OCI-LY1 (cell line): ENCODE data around the gene FTO.

ENCODE experiments used
- H2AFZ ChIP-seq: fragments of 200-600 bp; sonication (generic), shearing (Covaris generic); 2 replicates; pipeline ENCODE4 v1.6.0; 2014; ENCODE audit warnings: antibody characterized with exemption, mild to moderate bottlenecking, low read length
- H3F3A ChIP-seq: fragments of 200-600 bp; sonication (generic), shearing (Covaris generic); 2 replicates; pipeline ENCODE4 v1.6.0; 2014; ENCODE audit warnings: mild to moderate bottlenecking, antibody characterized with exemption, low read length, moderate library complexity; ENCODE audit not compliant: insufficient read depth
- H3K27ac ChIP-seq: fragments of 200-600 bp; sonication (generic); 2 replicates; pipeline ENCODE4 v1.5.1; 2014; ENCODE audit warnings: low read length, mixed run types, mild to moderate bottlenecking, low read depth; ENCODE audit not compliant: poor library complexity, severe bottlenecking
- H3K27me3 ChIP-seq: fragments of 200-600 bp; sonication (generic); 2 replicates; pipeline ENCODE4 v1.6.0; 2014; ENCODE audit warnings: antibody characterized with exemption, mild to moderate bottlenecking, low read length, moderate library complexity; ENCODE audit not compliant: insufficient read depth
- H3K36me3 ChIP-seq: fragments of 200-600 bp; sonication (generic); 2 replicates; pipeline ENCODE4 v1.6.1; 2014; ENCODE audit warnings: mild to moderate bottlenecking, antibody characterized with exemption, low read length, moderate library complexity, mixed read lengths; ENCODE audit not compliant: insufficient read depth
- H3K4me1 ChIP-seq: fragments of 200-600 bp; sonication (generic); 2 replicates; pipeline ENCODE4 v1.5.1; 2014; ENCODE audit warnings: mild to moderate bottlenecking, low read length, moderate library complexity; ENCODE audit not compliant: insufficient read depth, severe bottlenecking
- H3K4me2 ChIP-seq: fragments of 200-600 bp; sonication (generic), shearing (Covaris generic); 2 replicates; pipeline ENCODE4 v1.6.1; 2014; ENCODE audit warnings: low read length
- H3K4me3 ChIP-seq: fragments of 200-600 bp; sonication (generic); 2 replicates; pipeline ENCODE4 v1.5.1; 2014; ENCODE audit warnings: low read length, low read depth, mild to moderate bottlenecking, mixed read lengths; ENCODE audit not compliant: poor library complexity, severe bottlenecking
- H3K79me2 ChIP-seq: fragments of 200-600 bp; shearing (Covaris generic); 2 replicates; pipeline ENCODE4 v1.6.1; 2016; ENCODE audit warnings: mixed run types, low read length, mixed read lengths; ENCODE audit not compliant: insufficient read depth
- H3K9ac ChIP-seq: fragments of 200-600 bp; sonication (generic), shearing (Covaris generic); 2 replicates; pipeline ENCODE4 v1.6.1; 2014; ENCODE audit warnings: mild to moderate bottlenecking, low read length, mixed read lengths
- H3K9me2 ChIP-seq: fragments of 200-600 bp; sonication (generic), shearing (Covaris generic); 2 replicates; pipeline ENCODE4 v1.6.1; 2014; ENCODE audit warnings: low read depth, mild to moderate bottlenecking, low read length, mixed read lengths
- H3K9me3 ChIP-seq: fragments of 200-600 bp; shearing (Covaris generic); 2 replicates; pipeline ENCODE4 v1.6.1; 2014; ENCODE audit warnings: low read length, mixed read lengths
- H4K20me1 ChIP-seq: fragments of 200-600 bp; sonication (generic), shearing (Covaris generic); 2 replicates; pipeline ENCODE4 v1.6.0; 2016; ENCODE audit warnings: mild to moderate bottlenecking, low read length; ENCODE audit not compliant: insufficient read depth
- EZH2 ChIP-seq: fragments of 200-600 bp; sonication (generic), shearing (Covaris generic); IDR thresholded peaks from 2 replicates; pipeline ENCODE4 v1.8.0; 2017; ENCODE audit warnings: borderline replicate concordance, mixed run types, mild to moderate bottlenecking, antibody characterized with exemption, low read length, moderate library complexity, mixed read lengths
- TF ChIP-seq, protein P1 (sequence below): fragments of 200-600 bp; sonication (generic), shearing (Covaris generic); IDR thresholded peaks from 2 replicates; pipeline ENCODE4 v1.5.1; 2017; ENCODE audit warnings: mild to moderate bottlenecking, antibody characterized with exemption, low read length, moderate library complexity, mixed read lengths

The FTO gene

GRCh38 chr16:54156349-54156748 lies 452.4 kb downstream of the FTO start:
- Histone ChIP-seq H3K9ac (no peak overlapping the region), H3F3A (no peaks in the 10 kb centered on the region), H3K9me3 (no peaks in the 10 kb centered on the region), H3K9me2 (no peaks in the 10 kb centered on the region), H3K4me1 (no peaks in the 10 kb centered on the region), H3K4me2 (no peak overlapping the region), H4K20me1 (no peaks in the 10 kb centered on the region), H3K27ac (no peak overlapping the region), H3K27me3 (no peaks in the 10 kb centered on the region), H2AFZ (no peak overlapping the region), H3K36me3 (no peaks in the 10 kb centered on the region), H3K79me2 (no peaks in the 10 kb centered on the region), H3K4me3 (no peak overlapping the region)
- TF ChIP-seq, protein P1, sequence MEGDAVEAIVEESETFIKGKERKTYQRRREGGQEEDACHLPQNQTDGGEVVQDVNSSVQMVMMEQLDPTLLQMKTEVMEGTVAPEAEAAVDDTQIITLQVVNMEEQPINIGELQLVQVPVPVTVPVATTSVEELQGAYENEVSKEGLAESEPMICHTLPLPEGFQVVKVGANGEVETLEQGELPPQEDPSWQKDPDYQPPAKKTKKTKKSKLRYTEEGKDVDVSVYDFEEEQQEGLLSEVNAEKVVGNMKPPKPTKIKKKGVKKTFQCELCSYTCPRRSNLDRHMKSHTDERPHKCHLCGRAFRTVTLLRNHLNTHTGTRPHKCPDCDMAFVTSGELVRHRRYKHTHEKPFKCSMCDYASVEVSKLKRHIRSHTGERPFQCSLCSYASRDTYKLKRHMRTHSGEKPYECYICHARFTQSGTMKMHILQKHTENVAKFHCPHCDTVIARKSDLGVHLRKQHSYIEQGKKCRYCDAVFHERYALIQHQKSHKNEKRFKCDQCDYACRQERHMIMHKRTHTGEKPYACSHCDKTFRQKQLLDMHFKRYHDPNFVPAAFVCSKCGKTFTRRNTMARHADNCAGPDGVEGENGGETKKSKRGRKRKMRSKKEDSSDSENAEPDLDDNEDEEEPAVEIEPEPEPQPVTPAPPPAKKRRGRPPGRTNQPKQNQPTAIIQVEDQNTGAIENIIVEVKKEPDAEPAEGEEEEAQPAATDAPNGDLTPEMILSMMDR = no peak
- TF ChIP-seq EZH2 = no peak

DNA sequence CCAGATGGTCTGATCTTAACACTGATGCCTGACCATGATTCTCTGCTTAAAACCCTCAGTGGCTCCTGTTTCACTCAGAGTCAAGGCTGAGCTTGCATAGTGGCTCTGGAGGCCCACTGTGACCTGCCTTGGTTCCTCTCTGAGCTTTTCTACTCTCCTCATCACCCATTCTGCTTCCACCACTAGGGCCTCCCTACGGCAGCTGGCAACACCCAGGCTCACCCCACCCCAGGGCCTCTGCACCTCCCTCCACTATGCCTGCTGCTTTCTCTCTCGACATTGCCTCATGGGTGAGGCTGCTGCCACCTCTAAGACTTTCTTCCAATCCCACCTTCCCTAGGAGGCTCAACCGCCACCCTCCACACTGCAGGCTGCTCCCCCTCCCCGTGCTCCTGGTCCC lies 455.0 kb downstream of the FTO start:
- H4K20me1 ChIP-seq = no peaks in the 10 kb centered on the region
- H2AFZ ChIP-seq = no peak overlapping the region
- H3K9me3 ChIP-seq = no peaks in the 10 kb centered on the region

GRCh38 chr16:54159490-54160080 lies 455.6 kb downstream of the FTO start:
- Histone ChIP-seq H4K20me1 (no peaks in the 10 kb centered on the region), H3K9ac (no peak overlapping the region), H3K9me3 (no peaks in the 10 kb centered on the region), H3K4me2 (no peak overlapping the region), H3K79me2 (no peaks in the 10 kb centered on the region), H3K4me3 (no peak overlapping the region), H2AFZ (no peak overlapping the region), H3K27me3 (no peaks in the 10 kb centered on the region), H3K27ac (no peak overlapping the region), H3K4me1 (no peaks in the 10 kb centered on the region), H3F3A (no peaks in the 10 kb centered on the region), H3K9me2 (no peaks in the 10 kb centered on the region), H3K36me3 (no peaks in the 10 kb centered on the region)
- TF ChIP-seq, protein P1 = no peak
- no peak for TF ChIP-seq EZH2

More for the DNA sequence above, 455.0 kb downstream of the FTO start:
- Histone ChIP-seq H3K36me3 (no peaks in the 10 kb centered on the region), H3K9me2 (no peaks in the 10 kb centered on the region), H3K4me1 (no peaks in the 10 kb centered on the region), H3K4me2 (no peak overlapping the region), H3K79me2 (no peaks in the 10 kb centered on the region), H3F3A (no peaks in the 10 kb centered on the region), H3K27ac (no peak overlapping the region), H3K27me3 (no peaks in the 10 kb centered on the region), H3K4me3 (no peak overlapping the region), H3K9ac (no peak overlapping the region)
- TF ChIP-seq, protein P1 = no peak
- TF ChIP-seq EZH2 = no peak
